ENCODE results near the gene CBX7.

The CBX7 gene

GRCh38 chr22:39094717-39095389 is 57.6 kb downstream of the CBX7 start:
- DNase-seq (ENCODE audit: insufficient read length, low spot score) = no peak
- no peak for FAIRE-seq

GRCh38 chr22:39092111-39092862 is 60.2 kb downstream of the CBX7 start:
- FAIRE-seq (peak; percentile 86), DNase-seq (ENCODE audit: insufficient read length, low spot score) (no peak)

DNA sequence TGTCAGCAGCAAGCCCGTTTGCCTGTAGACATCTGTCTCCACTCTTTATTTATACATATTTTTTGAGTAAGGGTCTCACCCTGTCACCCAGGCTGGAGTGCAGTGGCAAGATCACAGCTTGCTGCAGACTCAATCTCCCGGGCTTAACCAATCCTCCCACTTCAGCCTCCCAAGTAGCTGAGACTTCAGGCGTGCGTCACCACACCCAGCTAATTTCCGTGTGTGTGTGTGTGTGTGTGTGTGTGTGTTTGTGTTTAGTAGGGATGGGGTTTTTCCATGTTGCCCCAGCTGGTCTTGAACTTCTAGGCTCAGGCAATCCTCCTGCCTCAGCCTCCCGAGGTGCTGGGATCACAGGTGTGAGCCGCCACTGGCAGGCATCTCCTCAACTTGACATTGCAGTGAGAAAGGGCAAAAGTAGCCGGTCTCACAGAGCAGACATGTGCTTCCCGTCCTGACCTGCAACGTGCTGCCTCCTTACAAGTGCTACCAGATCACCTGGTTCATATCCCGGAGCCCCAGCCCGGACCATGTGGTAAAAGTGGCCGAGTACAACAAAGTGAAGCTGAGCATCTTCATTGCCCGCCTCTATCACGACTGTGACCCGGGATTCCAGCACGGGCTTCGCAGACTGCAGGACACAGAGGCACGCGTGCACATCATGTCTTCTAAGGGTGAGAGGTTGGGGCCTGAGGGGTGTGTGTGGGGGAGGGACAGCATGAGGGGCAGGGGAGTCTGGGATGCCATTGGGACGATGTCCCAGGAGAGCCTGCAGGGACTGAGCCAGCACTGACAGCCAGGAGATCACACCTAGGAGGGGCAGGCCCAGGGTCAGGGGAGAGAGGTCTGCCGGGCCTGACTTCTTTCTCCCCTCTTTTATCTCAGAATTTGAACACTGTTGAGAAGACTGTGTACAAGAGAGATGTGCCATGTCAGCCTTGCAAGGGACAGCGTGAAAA is 61.1 kb downstream of the CBX7 start:
- DNase-seq (ENCODE audit: insufficient read length, low spot score) (no peak), FAIRE-seq (no peak)

DNA sequence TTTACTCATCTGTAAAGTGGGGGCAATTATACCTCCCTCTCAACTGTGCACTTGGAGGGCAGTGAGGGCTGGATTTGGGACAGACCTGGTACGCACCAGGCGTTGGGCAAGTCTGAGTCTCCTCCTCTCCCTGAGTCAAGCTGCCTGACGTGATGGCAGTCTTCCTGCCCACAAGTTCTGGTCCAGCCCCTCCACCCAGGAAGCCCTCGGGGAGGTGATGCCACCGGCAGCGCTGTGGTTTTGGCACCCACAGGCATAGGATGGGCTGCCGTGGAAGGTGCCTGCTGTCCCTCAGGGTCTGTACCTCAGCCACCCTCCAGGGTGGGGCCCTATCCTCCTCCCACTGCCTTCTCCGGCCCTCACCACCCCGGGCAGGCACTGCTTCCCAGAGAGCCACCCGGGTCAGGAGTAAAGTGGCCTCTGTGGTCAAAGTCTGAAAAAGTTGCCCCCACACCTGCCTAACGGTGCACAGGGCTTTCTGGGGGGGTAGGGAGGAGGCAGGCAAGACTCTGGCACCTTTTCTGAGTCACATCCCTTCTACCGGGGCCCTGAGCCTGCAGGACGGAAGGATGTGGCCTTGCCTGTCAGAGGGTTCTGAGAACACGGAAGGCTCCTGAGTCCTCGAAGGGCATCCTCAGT is 61.9 kb downstream of the CBX7 start:
- FAIRE-seq = peak; percentile 26
- DNase-seq (ENCODE audit: insufficient read length, low spot score) = no peak

DNA sequence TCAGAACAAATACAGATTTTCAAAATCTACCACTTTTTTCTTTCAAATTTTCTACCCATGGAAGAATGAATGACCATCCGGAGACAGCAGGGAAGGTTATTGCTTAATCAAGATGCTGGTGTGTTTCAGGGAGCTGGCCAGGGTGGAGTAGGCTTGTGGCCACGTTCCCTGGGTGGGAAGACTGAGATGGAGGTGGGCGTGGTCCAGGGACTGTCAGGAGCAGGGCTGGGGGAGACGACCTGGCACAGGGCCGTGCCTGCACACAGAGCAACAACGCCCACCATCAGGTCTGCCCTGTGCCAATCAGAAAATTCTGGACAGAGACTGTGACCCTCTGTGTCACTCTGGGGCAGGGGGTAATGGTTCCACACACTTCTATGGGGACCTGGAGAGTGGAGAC is 62.6 kb downstream of the CBX7 start:
- FAIRE-seq = no peak
- no peak for DNase-seq (ENCODE audit: insufficient read length, low spot score)

GRCh38 chr22:39088685-39089032 is 63.8 kb downstream of the CBX7 start:
- DNase-seq (ENCODE audit: insufficient read length, low spot score) (no peak), FAIRE-seq (no peak)

GRCh38 chr22:39087881-39088684 is 64.4 kb downstream of the CBX7 start:
- DNase-seq (ENCODE audit: insufficient read length, low spot score) = no peak
- FAIRE-seq = no peak

DNA sequence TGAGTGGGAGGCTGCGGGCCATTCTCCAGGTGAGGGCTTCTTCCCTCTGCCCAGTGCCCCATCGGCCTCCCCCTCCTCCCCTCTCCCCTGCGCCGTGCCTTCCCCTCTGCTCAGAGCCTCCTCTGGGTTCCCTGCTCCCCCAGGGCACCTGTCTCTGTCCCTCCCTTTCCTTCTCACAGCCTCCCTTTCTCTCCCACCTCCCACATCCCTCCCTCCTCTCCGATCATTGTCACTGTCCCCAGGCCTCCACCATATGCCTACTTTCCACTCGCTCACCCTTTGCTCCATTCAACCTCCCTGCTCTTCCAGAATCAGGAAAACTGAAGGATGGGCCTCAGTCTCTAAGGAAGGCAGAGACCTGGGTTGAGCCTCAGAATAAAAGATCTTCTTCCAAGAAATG is 65.4 kb downstream of the CBX7 start:
- no peak for DNase-seq (ENCODE audit: insufficient read length, low spot score)
- no peak for FAIRE-seq

DNA sequence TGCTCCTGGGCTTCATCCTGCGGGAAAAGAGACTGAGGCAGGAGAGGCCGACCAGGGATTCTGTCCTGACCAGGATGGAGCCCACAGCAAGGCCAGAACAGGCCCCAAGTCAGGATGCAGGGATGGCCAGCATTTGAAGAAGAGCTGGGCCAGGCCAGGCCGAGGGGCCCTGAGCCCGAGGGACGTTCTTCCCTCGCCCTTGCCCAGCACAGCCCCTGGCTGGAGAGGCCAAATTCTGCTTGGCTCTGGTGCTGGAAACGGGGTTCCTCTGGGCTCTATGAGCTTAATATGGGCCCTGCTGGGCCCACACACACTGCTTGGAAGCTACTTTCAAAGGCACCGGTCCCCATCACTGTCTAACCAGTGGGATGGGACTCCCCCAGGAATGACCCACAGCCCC is 67.8 kb downstream of the CBX7 start:
- DNase-seq (ENCODE audit: insufficient read length, low spot score) (no peak), FAIRE-seq (no peak)

- no peak for FAIRE-seq
- no peak for DNase-seq (ENCODE audit: insufficient read length, low spot score)
These were observed 69.0 kb downstream of the CBX7 start for GRCh38 chr22:39083212-39084165.

DNA sequence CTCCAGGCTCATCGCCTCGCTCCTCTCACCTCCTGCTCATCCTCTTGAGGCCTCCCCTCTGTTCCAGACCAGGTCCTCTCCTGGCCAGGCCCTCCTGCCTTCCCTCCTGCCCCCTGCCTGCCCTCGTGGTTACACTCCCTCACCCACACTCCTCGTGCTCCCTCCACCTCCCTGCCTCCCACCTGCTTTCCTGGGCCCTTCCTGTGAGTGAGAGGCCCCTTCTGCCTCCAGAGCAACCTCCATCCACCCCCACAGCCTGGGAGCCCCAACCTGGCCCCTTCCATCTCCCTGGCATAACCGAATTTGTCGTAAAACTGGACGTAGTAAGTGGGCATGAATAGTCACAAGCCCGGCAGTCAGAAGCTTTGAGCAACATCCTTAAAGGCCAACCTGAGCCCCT is 70.9 kb downstream of the CBX7 start:
- DNase-seq (ENCODE audit: insufficient read length, low spot score) = no peak
- FAIRE-seq = no peak

DNA sequence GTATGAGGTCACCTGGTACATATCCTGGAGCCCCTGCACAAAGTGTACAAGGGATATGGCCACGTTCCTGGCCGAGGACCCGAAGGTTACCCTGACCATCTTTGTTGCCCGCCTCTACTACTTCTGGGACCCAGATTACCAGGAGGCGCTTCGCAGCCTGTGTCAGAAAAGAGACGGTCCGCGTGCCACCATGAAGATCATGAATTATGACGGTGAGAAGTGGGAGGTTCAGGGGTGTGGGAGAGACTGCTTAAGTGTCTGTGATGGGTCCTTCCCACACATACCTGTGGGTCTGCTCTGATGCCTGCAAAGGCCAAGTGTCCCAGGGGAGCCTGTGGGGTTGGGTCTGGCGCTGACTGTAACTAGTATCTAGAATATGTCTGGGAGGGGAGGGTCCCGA is 71.5 kb downstream of the CBX7 start:
- no peak for FAIRE-seq

More for the DNA sequence above, 71.5 kb downstream of the CBX7 start:
- DNase-seq (ENCODE audit: insufficient read length, low spot score) = no peak

All from GM19239 (cell line).